WTC11 (cell line): ENCODE data around the gene HTRA2. TPM values are rescaled to one million over a fixed set of nuclear protein-coding genes. Genes with fewer than 3 reads are reported as not detected.

ENCODE experiments used
- ATAC-seq: fragments of 200-7000 bp; cut with Tn5 transposase; 2 replicates; pipeline ENCODE4 v1.10.0; 2021; ENCODE audit warnings: mild to moderate bottlenecking, moderate library complexity
- CTCF ChIA-PET: fragments of 300-600 bp; sonication (Branson Sonifier 250); formaldehyde crosslinking; loops from one replicate; lab custom pipeline; 2021; ENCODE audit warnings: antibody characterized with exemption; lab: Charles Lee
- POLR2A ChIA-PET: fragments of 350-600 bp; sonication (Branson Sonifier 250); formaldehyde crosslinking; loops from one replicate; lab custom pipeline; 2021; ENCODE audit warnings: antibody characterized with exemption; lab: Charles Lee
- DNase-seq: peaks from one replicate; pipeline ENCODE4 v3.0.0; 2021; ENCODE audit warnings: low spot score
- H3K27ac Mint-ChIP-seq: 2 replicates; pipeline ENCODE4 v1.8.0; 2021; ENCODE audit warnings: mixed read lengths
- H3K27me3 Mint-ChIP-seq: 2 replicates; pipeline ENCODE4 v1.8.0; 2021; ENCODE audit warnings: low read depth, mild to moderate bottlenecking, moderate library complexity, mixed read lengths
- H3K36me3 Mint-ChIP-seq: 2 replicates; pipeline ENCODE4 v1.8.0; 2021; ENCODE audit warnings: mixed read lengths
- H3K4me1 Mint-ChIP-seq: 2 replicates; pipeline ENCODE4 v1.8.0; 2022; ENCODE audit warnings: mixed read lengths
- H3K4me3 Mint-ChIP-seq: 2 replicates; pipeline ENCODE4 v1.8.0; 2021; ENCODE audit warnings: mild to moderate bottlenecking, moderate library complexity, mixed read lengths
- H3K9me3 Mint-ChIP-seq: 2 replicates; pipeline ENCODE4 v1.8.0; 2021; ENCODE audit warnings: mixed read lengths
- EMX1 ChIP-seq: fragments of 250-450 bp; sonication (Bioruptor Pico); IDR thresholded peaks from 2 replicates; pipeline ENCODE4 v1.8.0; 2021; ENCODE audit warnings: mild to moderate bottlenecking
- NFE2L1 ChIP-seq: sonication (generic); formaldehyde crosslinking; IDR thresholded peaks from 2 replicates; pipeline ENCODE4 v1.8.1; 2023; ENCODE audit warnings: missing genetic modification reagents
- NFYB ChIP-seq: sonication (generic); formaldehyde crosslinking; conservative IDR thresholded peaks from 2 replicates; pipeline ENCODE4 v1.8.0; 2022; ENCODE audit warnings: low read depth, missing genetic modification reagents
- OVOL2 ChIP-seq: fragments of 250-450 bp; sonication (Bioruptor Pico); IDR thresholded peaks from 2 replicates; pipeline ENCODE4 v1.9.0; 2021; ENCODE audit warnings: mild to moderate bottlenecking, borderline replicate concordance
- SP1 ChIP-seq: sonication (generic); formaldehyde crosslinking; conservative IDR thresholded peaks from 2 replicates; pipeline ENCODE4 v1.8.1; 2022; ENCODE audit warnings: missing genetic modification reagents
- total RNA-seq: library from RNA; stranded (reverse); gene quantifications from 3 replicates; pipeline ENCODE4 v1.2.3, GENCODE V29; 2021
- TF ChIP-seq, protein P1 (sequence below): fragments of 250-450 bp; sonication (Bioruptor Pico); IDR thresholded peaks from 2 replicates; pipeline ENCODE4 v1.9.0; 2021; ENCODE audit warnings: mild to moderate bottlenecking, borderline replicate concordance
- TF ChIP-seq, protein P2 (sequence below): fragments of 250-450 bp; sonication (Bioruptor Pico); IDR thresholded peaks from 2 replicates; pipeline ENCODE4 v1.9.0; 2021; ENCODE audit warnings: mild to moderate bottlenecking
- TF ChIP-seq, protein P3 (sequence below): sonication (generic); formaldehyde crosslinking; conservative IDR thresholded peaks from 2 replicates; pipeline ENCODE4 v1.8.1; 2022; ENCODE audit warnings: mild to moderate bottlenecking, missing genetic modification reagents
- TF ChIP-seq, protein P4 (sequence below): fragments of 250-450 bp; sonication (Bioruptor Pico); IDR thresholded peaks from 2 replicates; pipeline ENCODE4 v1.9.0; 2021; ENCODE audit warnings: mild to moderate bottlenecking
- TF ChIP-seq, protein P5 (sequence below): sonication (generic); formaldehyde crosslinking; IDR thresholded peaks from 2 replicates; pipeline ENCODE4 v1.8.0; 2022; ENCODE audit warnings: mild to moderate bottlenecking, missing genetic modification reagents
- TF ChIP-seq, protein P6 (sequence below): sonication (generic); formaldehyde crosslinking; IDR thresholded peaks from 2 replicates; pipeline ENCODE4 v1.8.1; 2022; ENCODE audit warnings: mild to moderate bottlenecking, missing genetic modification reagents, moderate library complexity, borderline replicate concordance
- TF ChIP-seq, protein P7 (sequence below): sonication (generic); formaldehyde crosslinking; IDR thresholded peaks from 2 replicates; pipeline ENCODE4 v1.8.0; 2022; ENCODE audit warnings: mild to moderate bottlenecking, missing genetic modification reagents

HTRA2 gene
- total RNA-seq, 1 experiment from 2014 or later, result 30.0 TPM

DNA sequence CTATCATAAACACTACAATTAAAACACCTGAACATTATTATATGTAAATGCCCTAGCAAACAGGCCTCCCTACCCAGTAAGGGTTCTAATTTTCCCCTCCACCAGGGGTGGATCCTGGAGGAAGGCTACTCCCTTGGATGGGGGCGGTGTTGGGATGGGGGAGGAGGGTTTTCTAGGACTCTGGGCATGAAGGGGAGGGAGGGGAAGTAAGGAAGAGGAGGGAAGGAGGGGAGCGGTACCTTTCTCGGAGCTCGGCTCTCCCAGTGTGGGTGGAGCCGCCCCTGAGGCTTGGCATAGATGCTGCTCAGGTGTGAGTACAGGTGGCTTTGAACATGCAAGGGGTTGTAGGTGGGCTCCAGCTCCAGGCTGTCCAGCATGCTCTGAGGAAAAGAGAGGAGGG is 30.2 kb downstream of the HTRA2 start (continued):
- TF ChIP-seq, protein P1, sequence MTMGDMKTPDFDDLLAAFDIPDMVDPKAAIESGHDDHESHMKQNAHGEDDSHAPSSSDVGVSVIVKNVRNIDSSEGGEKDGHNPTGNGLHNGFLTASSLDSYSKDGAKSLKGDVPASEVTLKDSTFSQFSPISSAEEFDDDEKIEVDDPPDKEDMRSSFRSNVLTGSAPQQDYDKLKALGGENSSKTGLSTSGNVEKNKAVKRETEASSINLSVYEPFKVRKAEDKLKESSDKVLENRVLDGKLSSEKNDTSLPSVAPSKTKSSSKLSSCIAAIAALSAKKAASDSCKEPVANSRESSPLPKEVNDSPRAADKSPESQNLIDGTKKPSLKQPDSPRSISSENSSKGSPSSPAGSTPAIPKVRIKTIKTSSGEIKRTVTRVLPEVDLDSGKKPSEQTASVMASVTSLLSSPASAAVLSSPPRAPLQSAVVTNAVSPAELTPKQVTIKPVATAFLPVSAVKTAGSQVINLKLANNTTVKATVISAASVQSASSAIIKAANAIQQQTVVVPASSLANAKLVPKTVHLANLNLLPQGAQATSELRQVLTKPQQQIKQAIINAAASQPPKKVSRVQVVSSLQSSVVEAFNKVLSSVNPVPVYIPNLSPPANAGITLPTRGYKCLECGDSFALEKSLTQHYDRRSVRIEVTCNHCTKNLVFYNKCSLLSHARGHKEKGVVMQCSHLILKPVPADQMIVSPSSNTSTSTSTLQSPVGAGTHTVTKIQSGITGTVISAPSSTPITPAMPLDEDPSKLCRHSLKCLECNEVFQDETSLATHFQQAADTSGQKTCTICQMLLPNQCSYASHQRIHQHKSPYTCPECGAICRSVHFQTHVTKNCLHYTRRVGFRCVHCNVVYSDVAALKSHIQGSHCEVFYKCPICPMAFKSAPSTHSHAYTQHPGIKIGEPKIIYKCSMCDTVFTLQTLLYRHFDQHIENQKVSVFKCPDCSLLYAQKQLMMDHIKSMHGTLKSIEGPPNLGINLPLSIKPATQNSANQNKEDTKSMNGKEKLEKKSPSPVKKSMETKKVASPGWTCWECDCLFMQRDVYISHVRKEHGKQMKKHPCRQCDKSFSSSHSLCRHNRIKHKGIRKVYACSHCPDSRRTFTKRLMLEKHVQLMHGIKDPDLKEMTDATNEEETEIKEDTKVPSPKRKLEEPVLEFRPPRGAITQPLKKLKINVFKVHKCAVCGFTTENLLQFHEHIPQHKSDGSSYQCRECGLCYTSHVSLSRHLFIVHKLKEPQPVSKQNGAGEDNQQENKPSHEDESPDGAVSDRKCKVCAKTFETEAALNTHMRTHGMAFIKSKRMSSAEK (CRISPR knock-in tag), result no peak
- TF ChIP-seq, protein P2, sequence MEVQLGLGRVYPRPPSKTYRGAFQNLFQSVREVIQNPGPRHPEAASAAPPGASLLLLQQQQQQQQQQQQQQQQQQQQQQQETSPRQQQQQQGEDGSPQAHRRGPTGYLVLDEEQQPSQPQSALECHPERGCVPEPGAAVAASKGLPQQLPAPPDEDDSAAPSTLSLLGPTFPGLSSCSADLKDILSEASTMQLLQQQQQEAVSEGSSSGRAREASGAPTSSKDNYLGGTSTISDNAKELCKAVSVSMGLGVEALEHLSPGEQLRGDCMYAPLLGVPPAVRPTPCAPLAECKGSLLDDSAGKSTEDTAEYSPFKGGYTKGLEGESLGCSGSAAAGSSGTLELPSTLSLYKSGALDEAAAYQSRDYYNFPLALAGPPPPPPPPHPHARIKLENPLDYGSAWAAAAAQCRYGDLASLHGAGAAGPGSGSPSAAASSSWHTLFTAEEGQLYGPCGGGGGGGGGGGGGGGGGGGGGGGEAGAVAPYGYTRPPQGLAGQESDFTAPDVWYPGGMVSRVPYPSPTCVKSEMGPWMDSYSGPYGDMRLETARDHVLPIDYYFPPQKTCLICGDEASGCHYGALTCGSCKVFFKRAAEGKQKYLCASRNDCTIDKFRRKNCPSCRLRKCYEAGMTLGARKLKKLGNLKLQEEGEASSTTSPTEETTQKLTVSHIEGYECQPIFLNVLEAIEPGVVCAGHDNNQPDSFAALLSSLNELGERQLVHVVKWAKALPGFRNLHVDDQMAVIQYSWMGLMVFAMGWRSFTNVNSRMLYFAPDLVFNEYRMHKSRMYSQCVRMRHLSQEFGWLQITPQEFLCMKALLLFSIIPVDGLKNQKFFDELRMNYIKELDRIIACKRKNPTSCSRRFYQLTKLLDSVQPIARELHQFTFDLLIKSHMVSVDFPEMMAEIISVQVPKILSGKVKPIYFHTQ, result no peak
- TF ChIP-seq, protein P3, sequence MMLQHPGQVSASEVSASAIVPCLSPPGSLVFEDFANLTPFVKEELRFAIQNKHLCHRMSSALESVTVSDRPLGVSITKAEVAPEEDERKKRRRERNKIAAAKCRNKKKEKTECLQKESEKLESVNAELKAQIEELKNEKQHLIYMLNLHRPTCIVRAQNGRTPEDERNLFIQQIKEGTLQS (CRISPR knock-in tag), result no peak
- TF ChIP-seq, protein P4, sequence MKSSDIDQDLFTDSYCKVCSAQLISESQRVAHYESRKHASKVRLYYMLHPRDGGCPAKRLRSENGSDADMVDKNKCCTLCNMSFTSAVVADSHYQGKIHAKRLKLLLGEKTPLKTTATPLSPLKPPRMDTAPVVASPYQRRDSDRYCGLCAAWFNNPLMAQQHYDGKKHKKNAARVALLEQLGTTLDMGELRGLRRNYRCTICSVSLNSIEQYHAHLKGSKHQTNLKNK (CRISPR knock-in tag), result no peak
- TF ChIP-seq SP1 (CRISPR knock-in tag), result no peak
- TF ChIP-seq, protein P5, sequence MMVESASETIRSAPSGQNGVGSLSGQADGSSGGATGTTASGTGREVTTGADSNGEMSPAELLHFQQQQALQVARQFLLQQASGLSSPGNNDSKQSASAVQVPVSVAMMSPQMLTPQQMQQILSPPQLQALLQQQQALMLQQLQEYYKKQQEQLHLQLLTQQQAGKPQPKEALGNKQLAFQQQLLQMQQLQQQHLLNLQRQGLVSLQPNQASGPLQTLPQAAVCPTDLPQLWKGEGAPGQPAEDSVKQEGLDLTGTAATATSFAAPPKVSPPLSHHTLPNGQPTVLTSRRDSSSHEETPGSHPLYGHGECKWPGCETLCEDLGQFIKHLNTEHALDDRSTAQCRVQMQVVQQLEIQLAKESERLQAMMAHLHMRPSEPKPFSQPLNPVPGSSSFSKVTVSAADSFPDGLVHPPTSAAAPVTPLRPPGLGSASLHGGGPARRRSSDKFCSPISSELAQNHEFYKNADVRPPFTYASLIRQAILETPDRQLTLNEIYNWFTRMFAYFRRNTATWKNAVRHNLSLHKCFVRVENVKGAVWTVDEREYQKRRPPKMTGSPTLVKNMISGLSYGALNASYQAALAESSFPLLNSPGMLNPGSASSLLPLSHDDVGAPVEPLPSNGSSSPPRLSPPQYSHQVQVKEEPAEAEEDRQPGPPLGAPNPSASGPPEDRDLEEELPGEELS (CRISPR knock-in tag), result no peak

DNA sequence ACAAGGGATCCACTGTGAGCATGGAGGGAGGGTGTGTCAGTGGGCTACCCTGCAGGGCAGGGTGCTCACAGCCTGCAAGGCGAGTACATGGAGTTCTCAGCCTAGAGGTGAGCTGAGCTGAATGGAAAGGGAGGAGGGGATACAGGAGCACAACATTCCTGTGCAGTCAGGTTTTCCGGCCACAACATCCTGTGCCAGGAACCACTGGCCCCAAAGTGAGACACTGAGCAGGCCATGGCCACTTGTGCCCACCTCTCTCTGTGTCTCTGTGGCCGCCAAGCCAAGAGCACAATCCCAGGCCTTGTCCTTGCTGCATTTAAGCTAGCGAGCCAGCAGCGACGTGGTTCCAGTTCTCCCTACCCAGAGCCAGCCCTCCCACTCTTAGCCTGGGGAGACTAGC is 30.9 kb downstream of the HTRA2 start:
- ATAC-seq (peak; percentile 19; the same call in 1 of the 2 replicates), DNase-seq (no peak)
- H3K27ac Mint-ChIP-seq, result no peak overlapping the region
- peaks cover 13% of the 10 kb centered on the region for H3K4me1 Mint-ChIP-seq
- H3K27me3 Mint-ChIP-seq, result peaks cover 60% of the 10 kb centered on the region
- no peaks in the 10 kb centered on the region for H3K9me3 Mint-ChIP-seq
- H3K4me3 Mint-ChIP-seq, result no peak overlapping the region
- TF ChIP-seq, protein P6, sequence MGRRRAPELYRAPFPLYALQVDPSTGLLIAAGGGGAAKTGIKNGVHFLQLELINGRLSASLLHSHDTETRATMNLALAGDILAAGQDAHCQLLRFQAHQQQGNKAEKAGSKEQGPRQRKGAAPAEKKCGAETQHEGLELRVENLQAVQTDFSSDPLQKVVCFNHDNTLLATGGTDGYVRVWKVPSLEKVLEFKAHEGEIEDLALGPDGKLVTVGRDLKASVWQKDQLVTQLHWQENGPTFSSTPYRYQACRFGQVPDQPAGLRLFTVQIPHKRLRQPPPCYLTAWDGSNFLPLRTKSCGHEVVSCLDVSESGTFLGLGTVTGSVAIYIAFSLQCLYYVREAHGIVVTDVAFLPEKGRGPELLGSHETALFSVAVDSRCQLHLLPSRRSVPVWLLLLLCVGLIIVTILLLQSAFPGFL (CRISPR knock-in tag), result no peak
- no peak for TF ChIP-seq OVOL2 (CRISPR knock-in tag)
- no peak for TF ChIP-seq NFE2L1 (CRISPR knock-in tag)
- TF ChIP-seq NFYB (CRISPR knock-in tag), result no peak
- TF ChIP-seq, protein P7, sequence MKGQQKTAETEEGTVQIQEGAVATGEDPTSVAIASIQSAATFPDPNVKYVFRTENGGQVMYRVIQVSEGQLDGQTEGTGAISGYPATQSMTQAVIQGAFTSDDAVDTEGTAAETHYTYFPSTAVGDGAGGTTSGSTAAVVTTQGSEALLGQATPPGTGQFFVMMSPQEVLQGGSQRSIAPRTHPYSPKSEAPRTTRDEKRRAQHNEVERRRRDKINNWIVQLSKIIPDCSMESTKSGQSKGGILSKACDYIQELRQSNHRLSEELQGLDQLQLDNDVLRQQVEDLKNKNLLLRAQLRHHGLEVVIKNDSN (CRISPR knock-in tag), result no peak
- TF ChIP-seq, protein P2, result no peak
- no peak for TF ChIP-seq EMX1
- no peaks in the 10 kb centered on the region for H3K36me3 Mint-ChIP-seq
- POLR2A ChIA-PET, result interaction anchor here (0.6 kb wide), 1 partner anchor 21 kb away, joined by 3 read pairs; no protein-coding TSS in a partner anchor
- CTCF ChIA-PET, result interaction anchor here (1.0 to 1.6 kb wide), 4 partner anchors 12 to 88 kb away, joined by 3 to 8 read pairs (median 4); partner anchors contain the start of gene MRPL53
